ENCODE measurements around the gene FGF23. TPM values are rescaled to one million over a fixed set of nuclear protein-coding genes. Genes with fewer than 3 reads are reported as not detected.

FGF23 gene
- polyA plus RNA-seq (2012; ENCODE audit: insufficient read length, low read depth) = not detected

DNA sequence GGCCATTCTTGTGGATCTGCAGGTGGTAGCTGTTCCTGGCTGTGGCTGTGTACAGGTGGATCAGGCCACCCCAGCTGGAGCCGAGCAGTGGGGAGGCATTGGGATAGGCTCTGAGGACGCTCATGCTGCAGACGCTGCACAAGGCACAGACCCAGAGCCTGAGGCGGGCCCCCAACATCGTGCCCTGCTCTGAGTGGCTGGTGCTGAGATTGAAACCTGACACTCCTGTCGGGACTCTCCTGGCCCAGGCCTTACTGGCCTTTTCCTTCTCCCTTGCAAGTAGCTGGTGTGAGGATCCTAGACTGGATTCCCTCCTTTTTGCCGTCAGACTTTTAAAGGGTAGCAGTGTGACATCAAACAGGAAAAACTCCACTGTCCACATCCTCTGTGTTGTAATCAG is at the start of gene FGF23:
FGF23 (minus strand) TSS at position 308 of the 400 bp plus-strand sequence; CDS start at position 178, 130 bp downstream.
- TF ChIP-seq, protein P1, sequence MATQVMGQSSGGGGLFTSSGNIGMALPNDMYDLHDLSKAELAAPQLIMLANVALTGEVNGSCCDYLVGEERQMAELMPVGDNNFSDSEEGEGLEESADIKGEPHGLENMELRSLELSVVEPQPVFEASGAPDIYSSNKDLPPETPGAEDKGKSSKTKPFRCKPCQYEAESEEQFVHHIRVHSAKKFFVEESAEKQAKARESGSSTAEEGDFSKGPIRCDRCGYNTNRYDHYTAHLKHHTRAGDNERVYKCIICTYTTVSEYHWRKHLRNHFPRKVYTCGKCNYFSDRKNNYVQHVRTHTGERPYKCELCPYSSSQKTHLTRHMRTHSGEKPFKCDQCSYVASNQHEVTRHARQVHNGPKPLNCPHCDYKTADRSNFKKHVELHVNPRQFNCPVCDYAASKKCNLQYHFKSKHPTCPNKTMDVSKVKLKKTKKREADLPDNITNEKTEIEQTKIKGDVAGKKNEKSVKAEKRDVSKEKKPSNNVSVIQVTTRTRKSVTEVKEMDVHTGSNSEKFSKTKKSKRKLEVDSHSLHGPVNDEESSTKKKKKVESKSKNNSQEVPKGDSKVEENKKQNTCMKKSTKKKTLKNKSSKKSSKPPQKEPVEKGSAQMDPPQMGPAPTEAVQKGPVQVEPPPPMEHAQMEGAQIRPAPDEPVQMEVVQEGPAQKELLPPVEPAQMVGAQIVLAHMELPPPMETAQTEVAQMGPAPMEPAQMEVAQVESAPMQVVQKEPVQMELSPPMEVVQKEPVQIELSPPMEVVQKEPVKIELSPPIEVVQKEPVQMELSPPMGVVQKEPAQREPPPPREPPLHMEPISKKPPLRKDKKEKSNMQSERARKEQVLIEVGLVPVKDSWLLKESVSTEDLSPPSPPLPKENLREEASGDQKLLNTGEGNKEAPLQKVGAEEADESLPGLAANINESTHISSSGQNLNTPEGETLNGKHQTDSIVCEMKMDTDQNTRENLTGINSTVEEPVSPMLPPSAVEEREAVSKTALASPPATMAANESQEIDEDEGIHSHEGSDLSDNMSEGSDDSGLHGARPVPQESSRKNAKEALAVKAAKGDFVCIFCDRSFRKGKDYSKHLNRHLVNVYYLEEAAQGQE (IDR thresholded peaks at IDR 0.05; ENCODE audit: insufficient read depth in 1 of 2, low read depth in 2 of 2, low read length in 2 of 2) = no peak
- TF ChIP-seq POLR2AphosphoS5 (IDR thresholded peaks at IDR 0.05; ENCODE audit: low read depth, low read length) (no peak), SIN3A (IDR thresholded peaks at IDR 0.05; ENCODE audit: borderline replicate concordance, insufficient read depth, low read length) (no peak)

DNA sequence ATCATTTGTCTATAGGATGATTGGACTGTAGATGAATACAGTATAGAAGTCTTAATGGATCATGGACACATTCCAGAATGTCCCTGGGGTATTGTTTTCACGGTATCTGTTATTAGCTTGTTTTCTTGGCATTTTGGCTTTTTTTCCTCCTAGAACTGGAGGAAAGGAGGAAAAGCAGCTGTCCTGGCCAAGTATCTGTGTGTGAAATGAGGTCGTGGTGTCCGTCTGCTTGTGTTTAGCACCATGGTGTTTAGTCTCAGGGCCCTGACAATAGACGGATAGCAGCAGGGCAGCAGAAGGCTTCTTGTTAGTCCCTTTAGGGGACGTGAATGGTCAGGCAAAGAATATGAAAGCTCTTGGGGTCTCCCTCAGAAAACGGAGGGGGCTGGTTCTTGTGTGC is 44.9 kb upstream of the FGF23 start:
- TF ChIP-seq, protein P1 (IDR thresholded peaks at IDR 0.05; ENCODE audit: insufficient read depth in 1 of 2, low read depth in 2 of 2, low read length in 2 of 2) = no peak
- no peak for TF ChIP-seq POLR2AphosphoS5 (IDR thresholded peaks at IDR 0.05; ENCODE audit: low read depth, low read length)
- TF ChIP-seq TAF1 (IDR thresholded peaks at IDR 0.05; ENCODE audit: borderline replicate concordance, insufficient read depth, low read length) = no peak
- TF ChIP-seq SIN3A (IDR thresholded peaks at IDR 0.05; ENCODE audit: borderline replicate concordance, insufficient read depth, low read length) = no peak
- no peak for TF ChIP-seq FOXP2 (optimal IDR thresholded peaks at IDR 0.05; ENCODE audit: borderline replicate concordance, extremely low read depth, extremely low read length, insufficient read depth)

DNA sequence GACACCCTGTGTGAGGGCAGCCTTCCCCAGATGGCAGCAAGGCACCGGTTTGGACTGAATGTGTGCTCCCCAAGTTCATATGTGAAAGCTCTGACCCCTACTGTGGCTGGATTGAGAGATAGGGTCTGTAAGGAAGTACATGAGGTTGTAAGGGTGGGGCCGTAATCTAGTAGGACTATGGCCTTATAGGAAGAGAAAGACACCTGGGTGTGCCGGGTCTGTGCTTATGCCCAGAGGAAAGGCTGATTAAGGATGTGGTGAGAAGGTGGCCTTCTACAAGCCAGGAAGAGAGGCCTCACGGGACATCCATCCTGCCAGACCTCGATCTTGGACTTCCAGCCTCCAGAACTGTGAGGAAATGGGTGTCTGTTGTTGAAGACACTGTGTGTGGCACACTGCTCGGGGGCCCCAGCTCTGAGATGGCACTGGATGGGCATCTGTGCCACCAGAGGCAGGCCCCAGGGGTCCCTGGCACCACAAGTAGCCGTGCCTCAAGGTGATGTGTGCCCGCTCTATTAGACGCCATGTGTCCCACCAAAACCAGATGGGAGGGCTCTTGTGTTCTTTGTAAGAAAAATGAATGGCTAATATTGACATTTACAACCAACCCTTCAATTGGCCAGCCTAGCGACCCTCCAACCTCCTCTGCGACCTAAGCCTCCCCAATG is 44.1 kb upstream of the FGF23 start:
- TF ChIP-seq FOXP2 (optimal IDR thresholded peaks at IDR 0.05; ENCODE audit: borderline replicate concordance, extremely low read depth, extremely low read length, insufficient read depth) (no peak), TAF1 (IDR thresholded peaks at IDR 0.05; ENCODE audit: borderline replicate concordance, insufficient read depth, low read length) (no peak), POLR2AphosphoS5 (IDR thresholded peaks at IDR 0.05; ENCODE audit: low read depth, low read length) (no peak), SIN3A (IDR thresholded peaks at IDR 0.05; ENCODE audit: borderline replicate concordance, insufficient read depth, low read length) (no peak)
- TF ChIP-seq, protein P1 (IDR thresholded peaks at IDR 0.05; ENCODE audit: insufficient read depth in 1 of 2, low read depth in 2 of 2, low read length in 2 of 2) = no peak

DNA sequence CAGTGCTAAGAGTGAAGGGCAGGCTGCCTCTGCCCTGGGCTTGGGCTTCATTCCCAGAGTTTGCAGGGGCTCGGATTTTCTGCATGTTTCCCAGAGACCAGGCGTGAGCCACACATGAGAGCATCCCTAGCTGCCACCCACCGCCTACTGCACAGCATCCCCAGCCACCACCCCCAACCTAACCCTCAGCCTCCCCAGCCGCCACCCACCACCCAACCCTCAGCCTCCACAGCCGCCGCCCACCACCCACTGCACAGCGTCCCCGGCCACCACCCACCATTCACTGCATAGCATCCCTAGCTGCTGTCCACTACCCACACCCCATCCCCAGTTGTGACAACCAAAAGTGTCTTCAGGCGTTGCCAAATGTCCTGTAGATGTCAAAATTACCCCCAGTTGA is 43.5 kb upstream of the FGF23 start:
- TF ChIP-seq TAF1 (IDR thresholded peaks at IDR 0.05; ENCODE audit: borderline replicate concordance, insufficient read depth, low read length) (no peak), FOXP2 (optimal IDR thresholded peaks at IDR 0.05; ENCODE audit: borderline replicate concordance, extremely low read depth, extremely low read length, insufficient read depth) (no peak), POLR2AphosphoS5 (IDR thresholded peaks at IDR 0.05; ENCODE audit: low read depth, low read length) (no peak), SIN3A (IDR thresholded peaks at IDR 0.05; ENCODE audit: borderline replicate concordance, insufficient read depth, low read length) (no peak)
- TF ChIP-seq, protein P1 (IDR thresholded peaks at IDR 0.05; ENCODE audit: insufficient read depth in 1 of 2, low read depth in 2 of 2, low read length in 2 of 2) = no peak

Measured in PFSK-1 (cell line).